Brain microvascular endothelial cell (primary cell): ENCODE data around the gene GIPC2.
"Not testable (repeated sequence)": the region's sequence is repeated elsewhere in the genome, so short reads cannot be mapped to it uniquely, and the experiment has no call there.

ENCODE experiments used
- DNase-seq: peaks from one replicate; pipeline ENCODE4 v3.0.0-alpha.2; 2020
- H3K27ac ChIP-seq: fragments of 250-450 bp; sonication (Bioruptor Pico); 2 replicates; pipeline ENCODE4 v1.5.1; 2020; ENCODE audit warnings: mild to moderate bottlenecking, moderate library complexity
- H3K27me3 ChIP-seq: fragments of 250-450 bp; sonication (Bioruptor Pico); replicated peaks from 2 replicates; pipeline ENCODE4 v1.5.1; 2020; ENCODE audit warnings: mild to moderate bottlenecking
- H3K36me3 ChIP-seq: fragments of 250-450 bp; sonication (Bioruptor Pico); replicated peaks from 2 replicates; pipeline ENCODE4 v1.5.1; 2020; ENCODE audit warnings: mild to moderate bottlenecking
- H3K4me3 ChIP-seq: 2 replicates; pipeline ENCODE4 v1.5.1; 2011; ENCODE audit warnings: low read depth, mild to moderate bottlenecking, control low read depth, low read length, moderate library complexity
- in situ Hi-C: cut with HindIII; loops from 2 replicates; pipeline ENCODE4 v1.10.0; 2017; ENCODE audit warnings: low sequenced_read_pairs, low pct_ligation_motif_present
- TF ChIP-seq, protein P1 (sequence below): IDR thresholded peaks from 2 replicates; pipeline ENCODE4 v1.5.1; 2011; ENCODE audit warnings: low read depth, mild to moderate bottlenecking, moderate library complexity, low read length, control low read depth, inconsistent platforms; ENCODE audit errors: missing control alignments

Gene GIPC2

DNA sequence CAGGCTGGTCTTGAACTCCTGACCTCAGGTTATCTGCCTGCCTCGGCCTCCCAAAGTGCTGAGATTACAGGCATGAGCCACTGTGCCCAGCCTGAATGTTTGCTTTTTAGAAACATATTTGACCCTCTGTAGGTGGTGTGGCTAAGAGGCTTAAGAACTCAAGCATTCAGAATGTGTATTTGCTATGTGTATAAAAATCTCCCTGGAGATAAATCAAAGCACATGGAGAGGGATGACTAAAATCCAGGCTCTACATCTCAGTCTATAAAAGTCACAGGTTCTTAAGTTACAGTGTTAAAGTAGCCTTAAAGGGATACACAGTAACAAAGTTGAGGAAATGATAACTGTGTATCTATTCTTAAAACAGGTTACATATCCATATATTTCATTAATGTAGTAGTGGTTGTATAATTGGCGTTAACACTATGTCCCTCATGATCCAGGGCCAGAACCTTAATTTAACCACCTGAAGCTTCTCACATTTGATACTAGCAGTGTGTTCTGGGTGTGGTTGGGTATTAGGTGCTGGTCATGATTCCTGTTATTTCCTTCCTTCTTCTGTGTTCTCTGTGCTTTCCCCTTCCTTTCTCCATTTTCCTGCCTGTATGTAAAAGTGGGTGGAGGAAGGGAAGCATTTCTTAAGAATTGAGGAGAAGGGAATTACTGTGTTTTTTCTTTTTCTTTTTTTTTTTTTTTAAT lies 16.2 kb downstream of the GIPC2 start:
- TF ChIP-seq, protein P1, sequence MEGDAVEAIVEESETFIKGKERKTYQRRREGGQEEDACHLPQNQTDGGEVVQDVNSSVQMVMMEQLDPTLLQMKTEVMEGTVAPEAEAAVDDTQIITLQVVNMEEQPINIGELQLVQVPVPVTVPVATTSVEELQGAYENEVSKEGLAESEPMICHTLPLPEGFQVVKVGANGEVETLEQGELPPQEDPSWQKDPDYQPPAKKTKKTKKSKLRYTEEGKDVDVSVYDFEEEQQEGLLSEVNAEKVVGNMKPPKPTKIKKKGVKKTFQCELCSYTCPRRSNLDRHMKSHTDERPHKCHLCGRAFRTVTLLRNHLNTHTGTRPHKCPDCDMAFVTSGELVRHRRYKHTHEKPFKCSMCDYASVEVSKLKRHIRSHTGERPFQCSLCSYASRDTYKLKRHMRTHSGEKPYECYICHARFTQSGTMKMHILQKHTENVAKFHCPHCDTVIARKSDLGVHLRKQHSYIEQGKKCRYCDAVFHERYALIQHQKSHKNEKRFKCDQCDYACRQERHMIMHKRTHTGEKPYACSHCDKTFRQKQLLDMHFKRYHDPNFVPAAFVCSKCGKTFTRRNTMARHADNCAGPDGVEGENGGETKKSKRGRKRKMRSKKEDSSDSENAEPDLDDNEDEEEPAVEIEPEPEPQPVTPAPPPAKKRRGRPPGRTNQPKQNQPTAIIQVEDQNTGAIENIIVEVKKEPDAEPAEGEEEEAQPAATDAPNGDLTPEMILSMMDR = no peak
- Histone ChIP-seq H3K4me3 (no peak overlapping the region), H3K27me3 (no peaks in the 10 kb centered on the region), H3K36me3 (no peaks in the 10 kb centered on the region), H3K27ac (peak overlapping the region; percentile 84)
- in situ Hi-C loops = no loop called here
- peak; percentile 85 for DNase-seq

DNA sequence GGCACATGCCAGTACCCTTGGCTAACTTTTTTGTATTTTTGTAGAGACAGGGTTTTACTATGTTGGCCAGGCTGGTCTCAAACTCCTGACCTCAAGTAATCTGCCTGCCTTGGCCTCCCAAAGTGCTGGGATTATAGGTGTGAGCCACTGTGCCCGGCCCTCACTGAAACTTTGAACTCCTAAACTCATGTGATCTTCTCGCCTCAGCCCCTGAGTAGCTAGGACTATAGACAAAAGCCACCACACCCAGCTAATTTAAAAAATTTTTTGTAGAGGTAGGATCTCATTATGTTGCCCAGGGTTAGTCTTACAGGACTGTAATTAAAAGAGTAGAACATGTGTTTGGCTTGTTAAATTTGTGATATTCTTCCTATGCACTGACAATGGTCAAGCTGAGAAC lies 19.1 kb downstream of the GIPC2 start:
- H3K27ac ChIP-seq, H3K36me3 ChIP-seq, in situ Hi-C loops, H3K4me3 ChIP-seq, DNase-seq, H3K27me3 ChIP-seq: not testable (repeated sequence)

DNA sequence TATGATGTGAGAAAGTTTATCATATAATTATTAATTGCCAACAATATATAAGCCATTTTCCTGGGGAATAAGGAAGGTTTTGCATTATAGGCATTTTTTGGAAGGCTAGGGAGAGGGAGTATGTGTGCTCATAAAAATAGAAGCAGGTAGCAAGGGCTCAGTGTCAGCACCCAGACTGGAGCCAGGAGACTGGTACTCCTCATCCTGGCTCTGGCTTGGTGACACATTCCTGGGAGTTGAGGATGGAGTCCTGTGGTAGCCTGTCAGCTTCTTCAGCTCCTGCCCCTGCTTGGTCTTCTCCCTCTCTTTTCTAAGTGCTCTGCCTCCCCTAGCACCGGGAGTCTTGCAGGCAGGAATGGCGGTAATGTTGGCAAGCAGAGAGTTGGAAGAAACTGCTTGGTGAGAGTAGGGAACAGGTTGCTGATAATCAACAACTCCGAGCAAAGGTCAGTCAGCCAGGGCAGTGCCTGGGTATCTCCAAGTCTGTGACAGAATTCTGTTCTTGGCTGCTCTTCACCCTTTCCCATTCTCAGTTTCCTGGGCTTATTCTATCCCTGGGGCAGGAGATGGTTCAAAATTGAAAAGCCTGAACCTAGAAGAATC lies 23.0 kb downstream of the GIPC2 start:
- Histone ChIP-seq H3K4me3 (no peak overlapping the region), H3K27ac (no peak overlapping the region), H3K36me3 (no peaks in the 10 kb centered on the region), H3K27me3 (no peaks in the 10 kb centered on the region)
- TF ChIP-seq, protein P1 = no peak
- DNase-seq = no peak
- in situ Hi-C loops = no loop called here

DNA sequence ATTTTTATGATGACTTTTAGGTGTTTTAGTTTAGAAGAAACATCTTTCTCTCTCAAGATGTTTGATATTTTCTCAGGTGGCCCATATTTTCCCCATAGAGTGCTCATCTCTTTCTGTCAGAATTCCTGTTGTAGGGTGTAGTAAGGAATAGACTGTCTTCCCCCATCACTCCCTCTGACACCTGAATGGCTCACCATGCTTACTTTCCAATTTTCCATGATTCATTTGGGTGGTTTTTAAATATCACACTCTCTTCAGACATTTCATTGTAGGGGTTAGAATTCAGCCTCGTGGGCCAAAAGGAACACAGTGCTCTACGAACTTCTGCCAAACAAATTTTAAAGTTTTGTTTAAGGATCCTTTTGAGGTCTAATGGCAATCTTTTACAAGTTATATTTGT lies 24.0 kb downstream of the GIPC2 start:
- Histone ChIP-seq H3K27me3 (no peaks in the 10 kb centered on the region), H3K27ac (no peak overlapping the region), H3K36me3 (no peaks in the 10 kb centered on the region), H3K4me3 (no peak overlapping the region)
- no peak for DNase-seq
- TF ChIP-seq, protein P1 = no peak
- in situ Hi-C loops = no loop called here

DNA sequence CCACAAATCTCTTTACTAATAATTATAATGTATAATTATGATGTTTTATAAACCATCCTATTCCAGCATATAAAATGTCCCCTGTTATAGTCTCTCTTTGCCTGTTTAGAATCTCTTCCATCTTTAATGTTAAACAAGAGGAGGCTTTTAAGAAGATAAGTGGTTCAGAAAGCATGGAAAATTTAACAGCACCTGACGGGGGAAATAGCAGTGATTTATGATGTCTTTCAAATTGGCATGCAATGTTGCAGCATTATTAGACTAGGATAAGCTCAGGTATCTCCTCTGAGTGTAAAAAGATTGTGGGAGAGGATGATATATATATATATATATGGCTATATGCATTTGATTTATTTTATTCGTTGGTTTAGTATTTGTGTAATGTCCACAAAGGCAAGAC lies 24.4 kb downstream of the GIPC2 start:
- Histone ChIP-seq H3K27me3 (no peaks in the 10 kb centered on the region), H3K4me3 (no peak overlapping the region), H3K36me3 (no peaks in the 10 kb centered on the region), H3K27ac (no peak overlapping the region)
- DNase-seq = no peak
- in situ Hi-C loops = no loop called here
- TF ChIP-seq, protein P1 = no peak

DNA sequence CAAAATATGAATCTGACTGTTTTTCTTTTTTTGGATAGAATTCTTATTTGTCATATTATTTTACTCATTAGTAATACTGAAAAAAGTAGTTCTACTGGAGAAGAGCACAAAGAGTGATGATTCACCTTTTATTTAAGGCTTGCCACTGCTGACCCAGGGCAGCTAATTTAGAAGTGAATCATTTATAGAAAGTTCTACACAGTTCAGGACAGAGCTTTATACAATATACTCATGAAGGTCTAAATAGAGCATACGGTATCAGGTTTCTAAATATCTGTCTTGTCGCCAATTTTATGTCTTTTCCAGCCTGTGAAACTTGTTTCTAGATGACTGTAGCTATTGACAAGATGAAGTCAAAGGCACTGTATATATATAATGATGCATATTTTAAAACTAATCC lies 25.0 kb downstream of the GIPC2 start:
- DNase-seq = peak; percentile 70

More for the DNA sequence above, 25.0 kb downstream of the GIPC2 start:
- Histone ChIP-seq H3K4me3 (no peak overlapping the region), H3K27ac (no peak overlapping the region), H3K36me3 (no peaks in the 10 kb centered on the region), H3K27me3 (no peaks in the 10 kb centered on the region)
- in situ Hi-C loops = no loop called here
- TF ChIP-seq, protein P1 = no peak
